Type B pancreatic cell (in vitro differentiated cells): ENCODE data around the gene ZNF292. TPM values are rescaled to one million over a fixed set of nuclear protein-coding genes. Genes with fewer than 3 reads are reported as not detected.

Experiments
- DNase-seq: peaks from one replicate; pipeline ENCODE4 v3.0.0; 2021; ENCODE audit warnings: mixed read lengths; ENCODE audit not compliant: unreplicated experiment; ENCODE audit errors: extremely low spot score
- H3K27ac Mint-ChIP-seq: 2 replicates; pipeline ENCODE4 v1.8.0; 2021; ENCODE audit warnings: mild to moderate bottlenecking, mixed read lengths
- H3K27me3 Mint-ChIP-seq: 2 replicates; pipeline ENCODE4 v1.8.0; 2021; ENCODE audit warnings: mixed read lengths
- H3K36me3 Mint-ChIP-seq: 2 replicates; pipeline ENCODE4 v1.8.0; 2021; ENCODE audit warnings: mixed read lengths
- H3K4me1 Mint-ChIP-seq: one replicate; pipeline ENCODE4 v1.8.0; 2021; ENCODE audit warnings: mixed read lengths; ENCODE audit not compliant: unreplicated experiment
- H3K4me3 Mint-ChIP-seq: 2 replicates; pipeline ENCODE4 v1.8.0; 2021; ENCODE audit warnings: mild to moderate bottlenecking, mixed read lengths
- H3K9me3 Mint-ChIP-seq: 2 replicates; pipeline ENCODE4 v1.8.0; 2021; ENCODE audit warnings: mixed read lengths
- total RNA-seq: library from RNA; stranded (reverse); gene quantifications from 2 replicates; pipeline ENCODE4 v1.2.1, GENCODE V29; 2021; ENCODE audit warnings: low replicate concordance
- TF ChIP-seq, protein P1 (sequence below): fragments of 200-600 bp; sonication (generic); conservative IDR thresholded peaks from 2 replicates; pipeline ENCODE4 v1.5.0; 2021; ENCODE audit warnings: antibody characterized with exemption, mild to moderate bottlenecking

Gene ZNF292
- total RNA-seq, 1 donor from 2014 or later = 61.1 TPM

DNA sequence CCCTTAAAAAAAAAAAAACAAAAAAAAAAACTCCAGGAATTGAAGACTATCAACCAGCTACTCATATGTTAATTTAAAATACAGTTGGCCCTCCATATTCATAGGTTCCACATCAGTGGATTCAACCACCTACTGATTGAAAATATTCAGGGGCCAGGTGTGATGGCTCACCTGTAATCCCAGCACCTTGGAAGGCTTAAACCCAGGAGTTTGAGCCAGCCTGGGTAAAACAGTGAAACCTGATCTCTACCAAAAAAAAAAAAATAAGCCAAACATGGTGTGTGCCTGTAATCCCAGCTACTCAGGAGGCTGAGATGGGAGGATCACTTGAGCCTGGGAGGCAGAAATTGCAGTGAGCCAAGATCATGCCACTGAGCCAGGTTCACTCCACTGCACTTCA, 94.7 kb downstream of the ZNF292 start:
- Mint-ChIP-seq H3K36me3 (peaks cover 49% of the 10 kb centered on the region), H3K4me1 (no peaks in the 10 kb centered on the region), H3K27me3 (no peaks in the 10 kb centered on the region)

DNA sequence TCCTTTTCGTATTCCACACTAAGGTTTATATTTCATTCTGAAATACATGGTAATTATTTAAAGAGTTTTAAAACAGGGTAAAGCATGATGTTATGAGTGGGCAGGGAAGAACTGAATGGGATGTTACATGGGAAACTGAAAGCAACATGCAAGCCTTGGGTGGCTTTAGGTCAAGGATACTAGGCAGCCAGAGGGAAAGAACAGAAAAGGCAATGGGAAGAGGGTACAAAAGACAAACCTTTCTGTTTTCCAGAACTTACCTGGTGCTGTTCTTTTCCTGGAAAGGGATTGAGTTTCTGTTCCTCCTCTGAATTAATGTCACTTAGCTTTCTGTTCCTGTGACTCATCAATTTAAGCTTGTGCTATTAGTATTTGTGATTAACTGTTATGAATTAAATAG, 95.9 kb downstream of the ZNF292 start:
- no peaks in the 10 kb centered on the region for H3K4me1 Mint-ChIP-seq
- H3K27me3 Mint-ChIP-seq = no peaks in the 10 kb centered on the region
- H3K27ac Mint-ChIP-seq = no peak overlapping the region
- H3K9me3 Mint-ChIP-seq = peaks cover 7% of the 10 kb centered on the region
- DNase-seq = no peak
- H3K36me3 Mint-ChIP-seq = peaks cover 59% of the 10 kb centered on the region
- H3K4me3 Mint-ChIP-seq = no peak overlapping the region
- TF ChIP-seq, protein P1, sequence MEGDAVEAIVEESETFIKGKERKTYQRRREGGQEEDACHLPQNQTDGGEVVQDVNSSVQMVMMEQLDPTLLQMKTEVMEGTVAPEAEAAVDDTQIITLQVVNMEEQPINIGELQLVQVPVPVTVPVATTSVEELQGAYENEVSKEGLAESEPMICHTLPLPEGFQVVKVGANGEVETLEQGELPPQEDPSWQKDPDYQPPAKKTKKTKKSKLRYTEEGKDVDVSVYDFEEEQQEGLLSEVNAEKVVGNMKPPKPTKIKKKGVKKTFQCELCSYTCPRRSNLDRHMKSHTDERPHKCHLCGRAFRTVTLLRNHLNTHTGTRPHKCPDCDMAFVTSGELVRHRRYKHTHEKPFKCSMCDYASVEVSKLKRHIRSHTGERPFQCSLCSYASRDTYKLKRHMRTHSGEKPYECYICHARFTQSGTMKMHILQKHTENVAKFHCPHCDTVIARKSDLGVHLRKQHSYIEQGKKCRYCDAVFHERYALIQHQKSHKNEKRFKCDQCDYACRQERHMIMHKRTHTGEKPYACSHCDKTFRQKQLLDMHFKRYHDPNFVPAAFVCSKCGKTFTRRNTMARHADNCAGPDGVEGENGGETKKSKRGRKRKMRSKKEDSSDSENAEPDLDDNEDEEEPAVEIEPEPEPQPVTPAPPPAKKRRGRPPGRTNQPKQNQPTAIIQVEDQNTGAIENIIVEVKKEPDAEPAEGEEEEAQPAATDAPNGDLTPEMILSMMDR = no peak

More for the DNA sequence above, 94.7 kb downstream of the ZNF292 start:
- no peak overlapping the region for H3K27ac Mint-ChIP-seq
- H3K9me3 Mint-ChIP-seq = peaks cover 5% of the 10 kb centered on the region
- no peak for DNase-seq
- TF ChIP-seq, protein P1 = no peak
- H3K4me3 Mint-ChIP-seq = no peak overlapping the region

DNA sequence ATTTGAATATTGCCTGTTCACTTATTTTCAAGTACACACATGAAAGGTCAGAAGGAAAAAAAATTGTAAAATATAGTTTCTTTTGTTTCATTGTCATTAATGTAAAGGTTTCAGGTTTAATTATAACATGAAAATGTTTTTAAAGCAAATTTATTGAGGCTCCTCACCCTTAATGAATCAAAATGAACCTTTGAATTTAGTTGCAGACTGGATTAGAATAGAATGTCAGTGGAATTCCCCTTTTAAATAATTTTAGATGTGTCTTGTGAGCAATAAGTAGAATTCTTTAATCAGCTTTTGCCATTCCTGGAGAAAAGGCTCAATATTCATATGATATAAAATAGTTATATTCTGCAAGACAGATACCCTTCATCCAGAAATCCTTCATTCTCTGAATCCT, 96.4 kb downstream of the ZNF292 start:
- TF ChIP-seq, protein P1 = no peak
- no peak for DNase-seq
- peaks cover 7% of the 10 kb centered on the region for H3K9me3 Mint-ChIP-seq
- no peak overlapping the region for H3K27ac Mint-ChIP-seq
- H3K27me3 Mint-ChIP-seq = no peaks in the 10 kb centered on the region
- H3K4me1 Mint-ChIP-seq = no peaks in the 10 kb centered on the region
- peaks cover 64% of the 10 kb centered on the region for H3K36me3 Mint-ChIP-seq
- H3K4me3 Mint-ChIP-seq = no peak overlapping the region

DNA sequence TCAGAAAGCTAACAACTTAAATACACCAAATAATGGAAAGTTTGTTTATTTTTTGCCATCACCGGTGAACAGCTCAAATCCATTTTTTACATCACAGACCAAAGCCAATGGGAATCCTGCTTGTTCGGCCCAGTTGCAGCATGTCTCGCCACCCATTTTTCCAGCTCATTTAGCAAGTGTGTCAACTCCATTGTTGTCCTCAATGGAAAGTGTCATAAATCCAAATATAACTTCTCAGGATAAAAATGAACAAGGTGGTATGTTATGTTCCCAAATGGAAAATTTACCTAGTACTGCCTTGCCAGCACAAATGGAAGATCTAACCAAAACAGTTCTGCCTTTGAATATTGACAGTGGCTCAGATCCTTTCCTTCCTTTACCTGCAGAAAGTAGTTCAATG, 101.7 kb downstream of the ZNF292 start:
- H3K4me3 Mint-ChIP-seq = no peak overlapping the region
- H3K9me3 Mint-ChIP-seq = peaks cover 7% of the 10 kb centered on the region

DNA sequence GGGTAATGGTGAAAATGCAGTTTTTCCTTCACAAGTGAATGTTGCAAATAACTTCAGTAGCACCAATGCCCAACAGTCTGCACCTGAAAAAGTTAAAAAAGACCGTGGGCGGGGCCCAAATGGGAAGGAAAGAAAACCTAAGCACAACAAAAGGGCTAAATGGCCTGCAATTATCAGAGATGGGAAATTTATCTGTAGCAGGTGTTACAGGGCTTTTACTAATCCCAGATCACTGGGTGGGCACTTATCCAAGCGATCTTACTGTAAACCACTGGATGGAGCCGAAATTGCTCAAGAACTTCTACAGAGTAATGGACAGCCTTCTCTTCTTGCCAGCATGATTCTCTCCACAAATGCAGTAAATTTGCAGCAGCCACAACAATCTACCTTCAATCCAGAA, 102.2 kb downstream of the ZNF292 start:
- H3K36me3 Mint-ChIP-seq = peaks cover 64% of the 10 kb centered on the region
- peaks cover 7% of the 10 kb centered on the region for H3K9me3 Mint-ChIP-seq

More for the DNA sequence above, 101.7 kb downstream of the ZNF292 start:
- Mint-ChIP-seq H3K27ac (no peak overlapping the region), H3K4me1 (no peaks in the 10 kb centered on the region), H3K36me3 (peaks cover 68% of the 10 kb centered on the region), H3K27me3 (no peaks in the 10 kb centered on the region)
- no peak for DNase-seq
- TF ChIP-seq, protein P1 = no peak

More for the DNA sequence above, 102.2 kb downstream of the ZNF292 start:
- TF ChIP-seq, protein P1 = no peak
- no peak for DNase-seq
- Mint-ChIP-seq H3K4me1 (no peaks in the 10 kb centered on the region), H3K27ac (no peak overlapping the region), H3K4me3 (no peak overlapping the region), H3K27me3 (no peaks in the 10 kb centered on the region)
